GM06990 (cell line): ENCODE results near the gene RNF133.

Experiments
- DNase-seq: peaks from one replicate; pipeline ENCODE4 v3.0.0-alpha.2; 2011; ENCODE audit not compliant: insufficient read length; ENCODE audit errors: extremely low read depth
- H3K27me3 ChIP-seq: replicated peaks from 2 replicates; pipeline ENCODE4 v1.6.0; 2011; ENCODE audit warnings: low read length; ENCODE audit not compliant: control insufficient read depth, insufficient read depth
- H3K36me3 ChIP-seq: 2 replicates; pipeline ENCODE4 v1.5.1; 2011; ENCODE audit warnings: low read length; ENCODE audit not compliant: control insufficient read depth, insufficient read depth
- H3K4me3 ChIP-seq: replicated peaks from 2 replicates; pipeline ENCODE4 v1.5.1; 2011; ENCODE audit warnings: low read depth, mild to moderate bottlenecking, control low read depth, low read length
- CTCF ChIP-seq: IDR thresholded peaks from 2 replicates; pipeline ENCODE4 v1.5.1; 2011; ENCODE audit warnings: low read length, control low read depth, mild to moderate bottlenecking, inconsistent platforms; ENCODE audit not compliant: insufficient read depth, poor library complexity, severe bottlenecking

RNF133 gene

GRCh38 chr7:122699017-122699416 is at the start of gene RNF133:
TSS of gene RNF133 (minus strand) at chr7:122699117. CDS start at chr7:122698918, 199 bp downstream.
- TF ChIP-seq CTCF: no peak
- Histone ChIP-seq H3K36me3 (no peaks in the 10 kb centered on the region), H3K4me3 (no peak within 1 kb of the TSS), H3K27me3 (no peaks in the 10 kb centered on the region)
- DNase-seq: no peak

- Histone ChIP-seq H3K36me3 (no peaks in the 10 kb centered on the region), H3K4me3 (no peak overlapping the region), H3K27me3 (no peaks in the 10 kb centered on the region)
- no peak for TF ChIP-seq CTCF
- DNase-seq: no peak
These were observed 49.3 kb upstream of the RNF133 start for GRCh38 chr7:122748195-122748594.

- no peak overlapping the region for H3K4me3 ChIP-seq
- TF ChIP-seq CTCF: no peak
- no peaks in the 10 kb centered on the region for H3K27me3 ChIP-seq
- no peaks in the 10 kb centered on the region for H3K36me3 ChIP-seq
- DNase-seq: no peak
These were observed 48.0 kb upstream of the RNF133 start for GRCh38 chr7:122746948-122747347.

GRCh38 chr7:122743211-122743610 is 44.3 kb upstream of the RNF133 start:
- H3K36me3 ChIP-seq: no peaks in the 10 kb centered on the region
- DNase-seq: no peak
- H3K27me3 ChIP-seq: no peaks in the 10 kb centered on the region
- no peak for TF ChIP-seq CTCF
- no peak overlapping the region for H3K4me3 ChIP-seq

- H3K4me3 ChIP-seq: no peak overlapping the region
- DNase-seq: no peak
These were observed 40.0 kb upstream of the RNF133 start for GRCh38 chr7:122738947-122739346.

More at GRCh38 chr7:122738947-122739346, 40.0 kb upstream of the RNF133 start:
- H3K27me3 ChIP-seq: no peaks in the 10 kb centered on the region
- no peaks in the 10 kb centered on the region for H3K36me3 ChIP-seq
- TF ChIP-seq CTCF: no peak
